ENCODE data around the gene C9orf43. TPM values are rescaled to one million over a fixed set of nuclear protein-coding genes. Genes with fewer than 3 reads are reported as not detected.
"Not testable (repeated sequence)": the region's sequence is repeated elsewhere in the genome, so short reads cannot be mapped to it uniquely, and the experiment has no call there.

C9orf43 gene
- total RNA-seq, 4 donors from 2014 or later, result 0.59 to 1.3 TPM; not detected in 2

DNA sequence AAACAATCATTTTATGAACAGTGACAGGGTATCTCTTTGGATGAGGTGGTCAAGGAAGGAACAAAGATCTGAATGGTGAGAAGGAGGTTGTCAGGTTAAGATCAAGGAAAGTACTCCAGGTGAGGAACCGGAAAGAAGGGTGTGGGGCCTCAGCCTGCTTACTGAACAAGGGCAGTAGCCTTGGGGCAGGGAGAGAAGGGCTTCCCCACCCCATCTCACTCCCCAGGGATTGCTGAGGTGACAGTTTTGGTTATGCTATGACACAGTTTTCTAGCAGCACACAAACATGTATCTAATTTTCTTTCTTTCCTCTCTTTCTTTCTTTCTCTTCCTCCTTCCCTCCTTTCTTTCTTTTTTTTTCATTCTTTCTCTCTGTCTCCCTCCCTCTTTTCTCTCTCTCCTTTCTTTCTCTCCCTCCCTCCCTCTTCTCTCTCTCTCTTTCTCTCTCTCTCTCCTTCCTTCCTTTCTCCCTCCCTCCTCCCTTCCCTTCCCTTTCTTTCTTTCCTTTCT lies 29.6 kb upstream of the C9orf43 start:
- H3K27me3 ChIP-seq, result no peaks in the 10 kb centered on the region
- WGBS, 2 donors, result 45 to 50% methylated on average over 1 of the region's 1 CpG
- no peak for DNase-seq (ENCODE audit: low spot score in 2 of 2)
- H3K4me1 ChIP-seq, result peaks cover 0 to 6% (median 3%) of the 10 kb centered on the region in 4 donors
- no peaks in the 10 kb centered on the region for H3K9me3 ChIP-seq
- peaks cover 0 to 7% (median 0%) of the 10 kb centered on the region in 3 donors for H3K36me3 ChIP-seq
- no peak for TF ChIP-seq POLR2A (IDR thresholded peaks at IDR 0.05)
- TF ChIP-seq, protein P1, sequence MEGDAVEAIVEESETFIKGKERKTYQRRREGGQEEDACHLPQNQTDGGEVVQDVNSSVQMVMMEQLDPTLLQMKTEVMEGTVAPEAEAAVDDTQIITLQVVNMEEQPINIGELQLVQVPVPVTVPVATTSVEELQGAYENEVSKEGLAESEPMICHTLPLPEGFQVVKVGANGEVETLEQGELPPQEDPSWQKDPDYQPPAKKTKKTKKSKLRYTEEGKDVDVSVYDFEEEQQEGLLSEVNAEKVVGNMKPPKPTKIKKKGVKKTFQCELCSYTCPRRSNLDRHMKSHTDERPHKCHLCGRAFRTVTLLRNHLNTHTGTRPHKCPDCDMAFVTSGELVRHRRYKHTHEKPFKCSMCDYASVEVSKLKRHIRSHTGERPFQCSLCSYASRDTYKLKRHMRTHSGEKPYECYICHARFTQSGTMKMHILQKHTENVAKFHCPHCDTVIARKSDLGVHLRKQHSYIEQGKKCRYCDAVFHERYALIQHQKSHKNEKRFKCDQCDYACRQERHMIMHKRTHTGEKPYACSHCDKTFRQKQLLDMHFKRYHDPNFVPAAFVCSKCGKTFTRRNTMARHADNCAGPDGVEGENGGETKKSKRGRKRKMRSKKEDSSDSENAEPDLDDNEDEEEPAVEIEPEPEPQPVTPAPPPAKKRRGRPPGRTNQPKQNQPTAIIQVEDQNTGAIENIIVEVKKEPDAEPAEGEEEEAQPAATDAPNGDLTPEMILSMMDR (IDR thresholded peaks at IDR 0.05), result no peak
- TF ChIP-seq EP300 (IDR thresholded peaks at IDR 0.05), result no peak
- H3K4me3 ChIP-seq, result no peak overlapping the region
- no peak overlapping the region for H3K27ac ChIP-seq

DNA sequence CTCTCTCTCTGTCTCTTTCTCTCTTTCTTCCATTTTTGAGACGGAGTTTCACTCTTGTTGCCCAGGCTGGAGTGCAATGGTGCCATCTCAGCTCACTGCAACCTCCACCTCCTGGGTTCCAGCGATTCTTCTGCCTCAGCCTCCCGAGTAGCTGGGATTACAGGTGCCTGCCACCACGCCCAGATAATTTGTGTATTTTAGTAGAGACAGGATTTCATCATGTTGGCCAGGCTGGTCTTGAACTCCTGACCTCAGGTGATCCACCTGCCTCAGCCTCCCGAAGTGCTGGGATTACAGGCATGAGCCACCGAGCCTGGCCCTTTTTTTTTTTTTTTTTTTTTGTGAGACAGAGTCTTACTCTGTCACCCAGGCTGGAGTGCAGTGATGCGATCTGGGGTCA lies 29.1 kb upstream of the C9orf43 start:
- H3K27ac ChIP-seq; H3K27me3 ChIP-seq; DNase-seq (ENCODE audit: low spot score in 2 of 2); H3K4me1 ChIP-seq; H3K9me3 ChIP-seq; H3K4me3 ChIP-seq: not testable (repeated sequence)
- H3K36me3 ChIP-seq, result peaks cover 0 to 12% (median 0%) of the 10 kb centered on the region in 3 donors
- 87 to 89% methylated on average over 7 of the region's 7 CpGs for WGBS, 2 donors

DNA sequence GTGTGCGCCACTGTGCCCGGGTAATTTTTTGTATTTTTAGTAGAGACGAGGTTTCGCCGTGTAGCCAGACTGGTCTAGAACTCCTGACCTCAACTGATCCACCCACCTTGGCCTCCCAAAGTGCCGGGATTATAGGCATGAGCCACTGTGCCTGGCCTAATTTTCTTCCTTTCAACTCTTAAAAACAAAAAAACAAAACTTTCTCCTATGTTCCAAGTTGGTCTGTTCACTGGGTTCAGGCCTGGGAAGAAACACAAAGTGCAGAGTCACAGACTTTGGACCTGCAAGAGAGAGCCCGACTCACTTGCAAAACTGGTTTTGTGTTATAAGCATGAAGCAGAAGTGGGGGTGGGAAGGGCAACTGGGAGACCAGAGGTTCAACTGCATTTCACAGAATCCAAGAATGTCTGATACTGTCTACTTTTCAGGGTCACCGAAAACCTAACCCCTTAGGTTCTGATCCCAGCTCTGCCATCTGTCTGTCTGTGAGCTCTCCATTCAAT lies 28.6 kb upstream of the C9orf43 start:
- no peak overlapping the region for H3K27ac ChIP-seq
- DNase-seq (ENCODE audit: low spot score in 2 of 2), result no peak

DNA sequence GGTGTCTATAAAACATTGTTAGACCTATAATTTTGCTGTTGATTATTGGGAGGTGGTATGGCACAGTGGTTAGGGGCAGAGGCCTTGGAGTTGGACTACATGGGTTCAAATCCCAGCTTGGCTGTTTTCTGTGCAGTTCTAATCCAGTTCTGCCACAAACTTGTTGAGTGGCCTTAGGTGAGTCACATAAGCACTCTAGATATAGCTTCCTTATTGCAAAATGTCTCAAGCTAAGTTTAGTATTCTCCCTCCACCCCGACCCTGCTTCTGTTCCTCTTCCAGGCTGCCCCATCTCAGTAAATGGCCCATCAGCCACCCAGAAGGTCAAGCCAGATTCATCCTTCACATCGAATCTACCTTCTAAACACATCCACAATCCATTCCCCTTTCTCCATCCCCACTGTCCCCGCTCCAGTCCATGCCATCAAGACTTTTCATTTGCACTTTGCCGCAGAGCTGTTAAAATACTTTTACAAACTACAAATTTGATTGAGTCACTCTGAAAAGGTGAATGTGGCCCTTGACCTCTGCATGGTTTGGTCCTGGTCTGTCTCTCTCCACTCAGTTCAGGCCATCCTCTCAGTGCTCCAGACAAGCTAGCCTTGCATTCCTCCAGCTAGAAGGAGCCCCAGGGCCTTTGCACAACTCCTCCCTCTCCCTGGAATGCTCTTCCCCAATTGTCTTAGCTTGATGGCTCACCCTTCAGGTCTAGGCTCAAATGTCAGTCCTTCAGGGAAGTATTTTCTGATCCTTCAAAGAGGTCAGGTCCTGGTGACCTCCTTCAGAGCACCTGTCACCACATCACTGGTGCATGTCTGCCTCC lies 23.8 kb upstream of the C9orf43 start:
- H3K27me3 ChIP-seq, result no peaks in the 10 kb centered on the region
- H3K27ac ChIP-seq, result no peak overlapping the region
- no peaks in the 10 kb centered on the region for H3K4me1 ChIP-seq
- WGBS, 2 donors, result 87 to 90% methylated on average over 4 of the region's 4 CpGs
- TF ChIP-seq, protein P1 (IDR thresholded peaks at IDR 0.05), result no peak
- TF ChIP-seq EP300 (IDR thresholded peaks at IDR 0.05) (no peak), POLR2A (IDR thresholded peaks at IDR 0.05) (no peak)
- H3K4me3 ChIP-seq, result no peak overlapping the region
- DNase-seq (ENCODE audit: low spot score in 2 of 2), result no peak
- H3K9me3 ChIP-seq, result no peaks in the 10 kb centered on the region
- H3K36me3 ChIP-seq, result peaks cover 0 to 66% (median 5%) of the 10 kb centered on the region in 3 donors

More for the DNA sequence above, 28.6 kb upstream of the C9orf43 start:
- TF ChIP-seq, protein P1 (IDR thresholded peaks at IDR 0.05), result no peak
- TF ChIP-seq POLR2A (IDR thresholded peaks at IDR 0.05), result no peak
- TF ChIP-seq EP300 (IDR thresholded peaks at IDR 0.05), result no peak
- H3K4me3 ChIP-seq, result no peak overlapping the region
- 73 to 86% methylated on average over 8 of the region's 8 CpGs for WGBS, 2 donors
- H3K9me3 ChIP-seq, result no peaks in the 10 kb centered on the region
- no peaks in the 10 kb centered on the region for H3K4me1 ChIP-seq
- no peaks in the 10 kb centered on the region for H3K27me3 ChIP-seq
- peaks cover 0 to 18% (median 0%) of the 10 kb centered on the region in 3 donors for H3K36me3 ChIP-seq

DNA sequence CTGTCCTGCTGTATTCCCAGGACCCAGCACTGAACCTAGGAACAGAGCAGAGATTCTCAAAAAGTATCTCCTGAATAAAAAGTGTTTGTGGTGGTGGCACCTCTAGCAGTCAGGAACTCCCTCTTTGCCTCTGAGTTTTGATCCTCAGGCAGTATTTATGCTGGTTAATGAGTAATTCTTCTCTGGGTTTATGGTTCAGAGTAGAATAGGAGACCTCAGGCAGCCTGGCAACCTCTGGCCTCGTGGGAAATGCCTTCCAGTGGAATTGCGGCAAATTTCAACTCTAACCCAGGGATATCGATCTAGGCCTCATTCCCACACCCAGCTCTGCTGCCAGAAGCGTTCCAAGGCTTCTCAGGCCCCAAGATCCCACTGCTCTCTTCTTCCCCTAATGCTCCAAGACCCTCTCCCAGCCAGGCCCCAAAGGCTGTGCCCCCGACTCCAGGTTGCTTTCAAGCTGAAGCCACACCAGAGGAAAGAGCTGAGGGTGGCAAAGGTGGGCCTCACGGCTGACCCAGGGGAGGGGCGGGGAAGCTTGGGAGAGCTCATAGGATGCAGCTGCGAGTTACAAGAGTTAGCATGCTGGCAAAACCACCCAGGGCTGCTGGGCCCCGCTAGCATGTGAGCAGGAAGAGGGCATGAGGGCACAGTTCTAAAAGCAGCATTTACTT lies 22.9 kb upstream of the C9orf43 start:
- Histone ChIP-seq H3K36me3 (peaks cover 0 to 75% (median 9%) of the 10 kb centered on the region in 3 donors), H3K27me3 (no peaks in the 10 kb centered on the region), H3K9me3 (no peaks in the 10 kb centered on the region), H3K27ac (no peak overlapping the region), H3K4me1 (no peaks in the 10 kb centered on the region), H3K4me3 (no peak overlapping the region)
- WGBS, 2 donors, result 70 to 72% methylated on average over 9 of the region's 9 CpGs
- TF ChIP-seq POLR2A (IDR thresholded peaks at IDR 0.05) (no peak), EP300 (IDR thresholded peaks at IDR 0.05) (no peak)
- TF ChIP-seq, protein P1 (IDR thresholded peaks at IDR 0.05), result no peak
- DNase-seq (ENCODE audit: low spot score in 2 of 2), result no peak

Measured in tibial nerve (tissue), 4 donors.